HG03575 (cell line): ENCODE results near the gene ADORA2A.
"Not testable (repeated sequence)": the region's sequence is repeated elsewhere in the genome, so short reads cannot be mapped to it uniquely, and the experiment has no call there.

Experiments
- ATAC-seq: cut with Tn5 transposase; IDR thresholded peaks from one replicate; pipeline ENCODE4 v1.9.1; 2021; ENCODE audit not compliant: unreplicated experiment, insufficient number of reproducible peaks, low FRiP score; ENCODE audit errors: extremely low read depth

The ADORA2A gene

DNA sequence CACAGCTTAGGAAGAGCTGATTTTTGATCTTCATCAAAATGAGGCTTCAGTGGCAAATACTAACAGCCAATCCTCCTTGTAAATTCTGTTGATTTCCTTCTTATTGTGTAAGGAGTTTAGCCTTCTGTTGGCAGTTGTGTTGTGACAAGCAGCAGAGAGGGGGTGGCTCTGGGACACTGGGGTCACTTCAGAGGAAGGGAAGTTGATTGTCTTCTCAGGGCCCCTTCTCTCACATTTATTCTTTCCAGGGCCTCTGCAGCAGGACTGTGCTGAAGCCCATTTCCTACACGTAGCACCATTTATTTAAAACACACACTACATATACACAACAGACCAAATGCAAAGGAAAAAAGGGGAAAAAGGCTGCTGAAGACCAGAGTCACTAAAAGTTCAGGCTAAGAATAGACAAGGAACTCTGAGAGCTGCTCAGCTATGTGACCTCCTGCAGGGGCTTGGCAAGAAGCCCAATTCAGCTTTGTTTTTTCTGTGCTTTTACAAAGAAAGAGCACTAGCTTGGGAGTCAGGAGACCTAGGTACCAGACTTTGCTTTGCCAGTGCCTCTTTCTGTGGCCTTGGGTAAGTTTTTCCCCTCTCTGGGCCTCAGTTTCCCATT lies 39.4 kb downstream of the ADORA2A start:
- ATAC-seq: no peak

DNA sequence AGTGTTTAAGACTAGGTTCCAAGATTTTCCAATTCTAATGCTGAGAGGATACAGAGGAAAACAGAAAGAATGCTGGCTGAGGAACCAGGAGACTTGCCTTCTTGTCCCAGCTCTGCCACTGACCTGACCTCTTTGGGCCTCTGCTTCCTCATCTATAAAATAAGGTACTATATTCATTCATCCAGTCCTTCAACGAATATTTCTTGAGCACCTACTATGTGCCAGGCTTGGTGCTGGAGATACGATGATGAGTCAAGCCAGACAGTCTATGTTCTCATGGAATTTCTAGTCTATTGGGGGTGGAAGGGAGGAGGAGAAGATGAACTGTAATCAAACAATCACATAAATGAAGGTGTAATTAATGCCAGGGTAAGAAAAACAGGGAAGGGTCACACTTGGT lies 39.9 kb downstream of the ADORA2A start:
- no peak for ATAC-seq

DNA sequence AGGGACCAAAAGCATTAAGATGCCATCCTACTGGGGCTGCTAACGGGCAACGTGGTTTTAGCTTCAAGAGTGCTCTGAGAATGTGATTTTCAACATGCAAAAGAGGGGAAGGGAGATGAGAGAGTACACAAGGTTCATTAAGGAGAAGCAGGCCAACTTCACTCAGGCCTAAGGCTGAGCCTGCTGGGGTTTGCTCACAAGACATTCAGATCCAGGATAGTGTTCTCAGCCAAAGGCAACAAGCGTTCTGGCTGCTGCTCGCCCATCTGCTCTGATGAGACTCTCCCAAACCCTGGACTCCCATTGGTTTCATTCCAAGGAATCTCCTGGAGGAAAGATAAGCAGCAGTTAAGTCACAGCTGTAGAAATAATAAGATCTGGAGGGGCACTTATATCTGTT lies 44.2 kb downstream of the ADORA2A start:
- no peak for ATAC-seq

DNA sequence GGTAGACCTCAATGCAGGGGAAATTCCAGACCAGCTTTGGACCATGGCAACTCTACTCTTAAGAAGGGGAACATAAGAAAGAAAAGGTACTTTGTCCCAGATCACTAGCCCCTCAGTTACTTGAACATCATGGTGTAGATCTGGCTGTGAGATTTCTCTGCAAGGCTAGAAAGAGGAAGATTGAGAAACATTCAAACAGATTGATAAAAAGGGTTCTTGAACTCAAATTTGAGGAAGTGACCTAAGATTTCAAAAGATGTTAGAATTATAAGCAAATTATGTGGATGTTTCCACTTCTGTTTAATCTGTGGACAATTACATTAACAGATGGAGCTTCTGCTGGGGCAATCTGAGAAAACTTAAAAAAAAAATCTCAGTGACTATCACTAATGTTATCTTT lies 45.9 kb downstream of the ADORA2A start:
- ATAC-seq: no peak

DNA sequence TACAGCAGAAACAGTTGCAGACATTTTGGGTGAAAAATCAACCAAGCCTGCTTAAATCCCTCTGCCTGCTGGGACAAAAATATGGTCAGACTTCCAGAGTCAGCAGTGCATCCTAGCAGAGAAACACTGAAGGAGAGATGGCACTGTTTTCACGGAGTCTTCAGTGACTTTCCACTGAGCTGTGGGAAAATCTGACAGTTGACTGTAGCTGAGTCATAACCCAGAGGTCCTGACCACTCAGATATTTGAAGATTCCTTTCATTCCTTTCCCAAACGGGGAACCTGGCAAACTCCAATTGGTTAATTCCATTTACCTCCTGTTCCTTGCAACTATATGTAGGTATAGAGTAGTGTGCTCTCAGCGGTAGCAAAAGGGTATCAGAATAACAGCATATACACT lies 46.8 kb downstream of the ADORA2A start:
- no peak for ATAC-seq

DNA sequence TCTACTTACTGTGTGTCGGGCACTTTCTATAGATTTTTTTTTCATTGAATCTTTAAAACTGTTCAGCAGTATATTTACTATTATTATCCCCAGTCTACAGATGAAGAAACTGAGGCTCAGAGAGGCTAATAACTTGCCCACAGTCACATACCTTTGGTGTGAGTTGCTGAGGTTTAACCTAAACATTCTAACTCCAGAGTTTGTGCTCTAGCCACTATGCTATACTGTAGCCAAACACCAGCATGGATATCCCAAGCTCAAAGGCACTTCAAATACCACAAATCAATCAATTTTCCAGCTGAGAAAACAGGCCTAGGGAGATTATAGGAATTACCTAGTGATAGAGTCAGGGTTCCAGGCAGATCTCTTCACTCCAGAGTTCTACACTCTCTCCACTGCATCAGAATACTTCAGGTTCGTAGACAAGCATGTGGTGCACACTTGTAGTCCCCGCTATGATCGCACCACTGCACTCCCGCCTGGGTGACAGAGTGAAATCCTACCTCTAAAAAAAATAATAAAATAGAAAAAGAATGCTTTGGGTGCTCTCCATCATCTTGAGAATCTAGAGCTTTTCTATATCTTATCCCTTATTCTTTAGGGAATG lies 47.4 kb downstream of the ADORA2A start:
- no peak for ATAC-seq

DNA sequence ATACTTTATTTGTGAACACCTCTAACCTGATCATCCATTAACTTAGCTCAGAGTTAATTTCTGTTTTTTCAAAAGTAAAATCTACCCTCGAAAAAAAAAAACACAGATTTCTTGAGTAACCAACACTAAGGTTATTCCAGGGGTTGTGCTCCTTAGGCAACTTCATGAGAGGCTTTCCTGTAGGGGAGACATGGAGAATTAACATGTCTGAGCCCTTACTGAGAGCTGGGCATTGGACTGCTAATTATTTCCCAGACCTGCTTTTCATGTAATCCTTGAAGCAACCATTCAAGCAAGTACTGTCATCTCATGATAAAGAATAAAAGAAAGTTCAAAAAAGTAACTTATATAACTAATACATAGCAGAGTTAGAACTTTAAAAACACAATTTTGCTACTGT lies 54.2 kb downstream of the ADORA2A start:
- ATAC-seq: no peak

DNA sequence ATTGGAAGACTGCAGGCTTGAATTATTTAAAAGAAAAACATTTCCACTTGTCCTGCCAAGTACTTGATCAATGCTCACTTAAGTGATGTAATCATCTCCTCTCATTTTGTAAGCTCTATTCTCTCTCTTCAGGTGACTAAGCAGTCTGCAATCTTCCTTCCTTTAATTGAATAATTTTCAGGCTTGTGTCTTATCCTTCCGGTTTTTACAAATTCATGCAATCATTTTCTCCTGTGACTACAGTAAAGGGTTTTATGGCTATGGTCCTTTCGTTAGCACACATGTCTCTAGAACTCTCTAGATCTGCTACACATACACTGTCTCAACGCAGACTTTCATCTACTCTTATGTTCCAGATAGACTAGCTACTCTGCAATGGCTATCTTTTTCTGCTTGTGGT lies 55.2 kb downstream of the ADORA2A start:
- no peak for ATAC-seq

DNA sequence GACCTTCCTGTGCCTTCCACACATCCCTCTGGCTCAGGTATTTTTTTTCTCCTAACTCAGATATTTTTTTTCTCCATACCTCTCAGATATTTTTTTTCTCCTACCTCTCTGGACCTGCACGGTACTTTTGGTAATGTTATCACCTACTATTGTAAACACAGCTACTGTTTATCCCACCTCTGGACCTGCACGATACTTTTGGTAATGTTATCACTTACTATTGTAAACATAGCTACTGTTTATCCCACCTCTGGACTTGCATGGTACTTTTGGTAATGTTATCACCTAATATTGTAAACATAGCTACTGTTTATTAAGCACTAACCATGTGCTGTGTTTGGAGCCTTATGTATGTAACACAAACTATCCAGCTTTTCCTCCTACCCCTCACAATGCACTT lies 55.6 kb downstream of the ADORA2A start:
- ATAC-seq: no peak

DNA sequence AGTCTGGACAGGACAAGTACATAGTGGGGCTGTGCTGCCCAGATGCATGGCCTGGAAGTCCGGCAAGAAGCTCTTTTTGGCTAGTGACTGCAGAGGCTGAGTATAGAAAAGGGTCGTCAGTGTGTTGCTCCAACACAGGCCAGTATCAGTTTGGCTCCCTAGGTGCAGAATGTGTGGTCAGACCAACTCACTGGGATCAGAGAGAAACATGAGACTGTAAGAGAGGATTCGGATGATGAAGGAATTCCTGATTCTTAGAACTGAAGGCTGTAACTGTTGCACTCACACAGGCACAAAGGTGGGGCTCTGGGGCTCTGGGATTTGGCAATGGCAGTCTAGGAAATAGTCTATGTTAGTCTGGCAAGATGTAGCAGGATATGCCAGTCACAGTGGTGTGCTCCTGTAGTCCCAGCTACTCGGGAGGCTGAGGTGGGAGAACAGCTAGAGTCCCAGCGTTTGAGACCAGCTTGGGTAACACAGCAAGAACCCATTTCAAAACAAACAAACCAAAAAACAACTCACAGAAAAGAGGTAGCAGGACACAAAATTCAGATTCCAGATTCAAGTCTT lies 56.7 kb downstream of the ADORA2A start:
- ATAC-seq: no peak

DNA sequence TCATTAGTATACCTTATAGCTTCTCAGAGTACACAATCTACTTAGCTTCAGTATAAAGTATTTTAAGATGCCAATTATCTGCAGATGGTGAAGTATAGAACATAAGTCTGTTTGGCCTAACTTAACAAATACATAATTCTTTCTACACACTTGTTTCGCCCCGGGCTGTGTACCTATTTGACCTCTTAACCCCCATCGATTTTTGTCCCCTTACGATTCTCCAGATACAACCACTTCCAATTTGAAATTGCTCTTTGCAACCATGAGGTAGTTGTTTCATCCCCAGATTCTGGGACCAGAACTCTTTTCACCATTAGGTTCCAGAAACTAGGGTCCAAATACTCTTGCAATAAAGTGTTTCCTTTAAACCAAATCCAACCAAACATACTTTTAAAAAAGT lies 57.8 kb downstream of the ADORA2A start:
- no peak for ATAC-seq

DNA sequence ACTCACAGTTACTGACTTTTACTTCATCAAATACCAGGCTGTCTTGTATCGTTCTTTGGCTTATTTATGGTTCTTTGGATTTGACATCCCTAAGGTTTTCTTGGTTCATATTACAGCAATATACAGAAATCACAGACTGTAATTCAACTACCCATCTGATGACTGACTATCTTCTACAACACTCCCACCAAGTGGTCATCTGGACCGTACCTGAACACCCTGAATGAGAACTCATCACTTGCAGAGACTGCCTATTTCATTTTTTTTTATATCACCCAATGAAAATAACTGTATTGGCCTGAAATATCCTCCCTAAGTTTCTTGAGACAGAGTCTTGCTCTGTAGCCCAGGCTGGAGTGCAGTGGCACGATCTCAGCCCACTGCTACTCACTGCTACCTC lies 58.2 kb downstream of the ADORA2A start:
- no peak for ATAC-seq

DNA sequence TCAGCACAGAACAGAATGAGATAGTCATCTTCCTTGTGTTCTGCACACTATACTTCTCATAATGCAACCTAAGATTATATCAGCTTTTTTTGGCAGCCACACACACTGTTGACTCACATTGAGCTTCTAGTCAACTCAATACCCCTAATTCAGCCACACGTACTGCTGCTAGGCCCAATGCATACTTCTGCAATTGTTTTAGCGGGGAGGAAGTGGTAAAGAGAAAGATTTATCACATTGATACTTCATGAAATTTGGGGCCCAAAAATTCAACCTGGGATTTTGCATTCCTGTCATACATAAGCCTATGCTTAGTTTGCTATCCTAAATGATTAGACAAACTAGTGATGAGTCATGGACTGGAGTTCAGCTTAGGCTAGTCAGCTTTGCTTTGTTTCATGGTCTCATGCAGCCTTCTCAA lies 59.1 kb downstream of the ADORA2A start:
- no peak for ATAC-seq

DNA sequence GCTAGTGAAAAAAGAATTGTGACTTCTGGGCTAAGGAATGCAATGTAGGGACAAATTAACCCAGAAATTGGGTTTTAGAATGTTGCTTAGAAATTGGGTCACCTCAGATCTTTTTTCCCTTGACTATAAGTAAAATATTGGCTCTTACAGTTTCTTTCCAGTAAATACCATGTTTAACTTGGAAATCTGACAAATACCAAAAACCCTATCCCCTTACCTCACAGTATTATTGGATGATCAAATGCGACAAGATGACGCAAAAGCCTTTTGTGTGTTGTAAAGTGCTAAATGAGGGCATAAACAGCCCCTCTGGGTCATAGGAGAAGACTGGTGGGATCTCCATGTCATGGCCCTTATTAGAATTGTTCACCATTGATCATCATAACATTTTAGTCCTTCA lies 61.6 kb downstream of the ADORA2A start:
- ATAC-seq: no peak

DNA sequence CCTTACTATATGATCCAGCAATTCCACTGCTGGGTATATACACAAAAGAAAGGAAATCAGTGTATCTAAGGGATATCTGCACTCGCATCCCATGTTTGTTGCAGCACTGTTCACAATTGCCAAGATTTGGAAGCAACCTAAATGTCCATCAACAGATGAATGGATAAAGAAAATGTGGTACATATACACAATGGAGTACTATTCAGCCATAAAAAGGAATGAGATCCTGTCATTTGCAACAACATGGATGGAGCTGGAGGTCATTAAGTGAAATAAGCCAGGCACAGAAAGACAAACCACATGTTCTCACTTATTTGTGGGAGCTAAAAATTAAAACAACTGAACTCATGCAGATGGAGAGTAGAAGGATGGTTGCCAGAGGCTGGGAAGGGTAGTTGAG lies 62.0 kb downstream of the ADORA2A start:
- ATAC-seq: not testable (repeated sequence)
